ENCODE results near the gene KCNJ1. TPM values are rescaled to one million over a fixed set of nuclear protein-coding genes. Genes with fewer than 3 reads are reported as not detected.

The KCNJ1 gene
- total and polyA plus RNA-seq, 2 experiments from 2014 or later, result 0.16 TPM; not detected in 1

- Mint-ChIP-seq H3K4me1 (peaks cover 29% of the 10 kb centered on the region), H3K27ac (no peak overlapping the region), H3K9me3 (no peaks in the 10 kb centered on the region; the same call in 2 of the 3 replicates), H3K27me3 (ENCODE audit: insufficient read depth, low read depth, poor library complexity) (no peaks in the 10 kb centered on the region), H3K4me3 (no peak overlapping the region), H3K36me3 (ENCODE audit: low read depth) (no peaks in the 10 kb centered on the region)
- ATAC-seq (no peak), DNase-seq (ENCODE audit: low spot score) (no peak)
- no peak overlapping the region for H3K4me2 ChIP-seq
- H2AFZ ChIP-seq, result no peak overlapping the region
- H3K4me1 ChIP-seq (ENCODE audit: insufficient read depth), result peaks cover 22% of the 10 kb centered on the region
- H3K4me3 ChIP-seq, result no peak overlapping the region
- H3K9me2 ChIP-seq (ENCODE audit: insufficient read depth), result peaks cover 24% of the 10 kb centered on the region; the same call in 1 of the 2 replicates
- H3F3A ChIP-seq (replicated peaks; ENCODE audit: low read depth), result no peaks in the 10 kb centered on the region
- H4K20me1 ChIP-seq (replicated peaks; ENCODE audit: insufficient read depth), result no peaks in the 10 kb centered on the region
- no peaks in the 10 kb centered on the region for H3K36me3 ChIP-seq (ENCODE audit: insufficient read depth)
- H3K27ac ChIP-seq (ENCODE audit: low read depth), result no peak overlapping the region
- no peaks in the 10 kb centered on the region for H3K79me2 ChIP-seq (replicated peaks; ENCODE audit: insufficient read depth)
- TF ChIP-seq ZNF114 (CRISPR knock-in tag; IDR thresholded peaks at IDR 0.05), result no peak
- TF ChIP-seq, protein P1, sequence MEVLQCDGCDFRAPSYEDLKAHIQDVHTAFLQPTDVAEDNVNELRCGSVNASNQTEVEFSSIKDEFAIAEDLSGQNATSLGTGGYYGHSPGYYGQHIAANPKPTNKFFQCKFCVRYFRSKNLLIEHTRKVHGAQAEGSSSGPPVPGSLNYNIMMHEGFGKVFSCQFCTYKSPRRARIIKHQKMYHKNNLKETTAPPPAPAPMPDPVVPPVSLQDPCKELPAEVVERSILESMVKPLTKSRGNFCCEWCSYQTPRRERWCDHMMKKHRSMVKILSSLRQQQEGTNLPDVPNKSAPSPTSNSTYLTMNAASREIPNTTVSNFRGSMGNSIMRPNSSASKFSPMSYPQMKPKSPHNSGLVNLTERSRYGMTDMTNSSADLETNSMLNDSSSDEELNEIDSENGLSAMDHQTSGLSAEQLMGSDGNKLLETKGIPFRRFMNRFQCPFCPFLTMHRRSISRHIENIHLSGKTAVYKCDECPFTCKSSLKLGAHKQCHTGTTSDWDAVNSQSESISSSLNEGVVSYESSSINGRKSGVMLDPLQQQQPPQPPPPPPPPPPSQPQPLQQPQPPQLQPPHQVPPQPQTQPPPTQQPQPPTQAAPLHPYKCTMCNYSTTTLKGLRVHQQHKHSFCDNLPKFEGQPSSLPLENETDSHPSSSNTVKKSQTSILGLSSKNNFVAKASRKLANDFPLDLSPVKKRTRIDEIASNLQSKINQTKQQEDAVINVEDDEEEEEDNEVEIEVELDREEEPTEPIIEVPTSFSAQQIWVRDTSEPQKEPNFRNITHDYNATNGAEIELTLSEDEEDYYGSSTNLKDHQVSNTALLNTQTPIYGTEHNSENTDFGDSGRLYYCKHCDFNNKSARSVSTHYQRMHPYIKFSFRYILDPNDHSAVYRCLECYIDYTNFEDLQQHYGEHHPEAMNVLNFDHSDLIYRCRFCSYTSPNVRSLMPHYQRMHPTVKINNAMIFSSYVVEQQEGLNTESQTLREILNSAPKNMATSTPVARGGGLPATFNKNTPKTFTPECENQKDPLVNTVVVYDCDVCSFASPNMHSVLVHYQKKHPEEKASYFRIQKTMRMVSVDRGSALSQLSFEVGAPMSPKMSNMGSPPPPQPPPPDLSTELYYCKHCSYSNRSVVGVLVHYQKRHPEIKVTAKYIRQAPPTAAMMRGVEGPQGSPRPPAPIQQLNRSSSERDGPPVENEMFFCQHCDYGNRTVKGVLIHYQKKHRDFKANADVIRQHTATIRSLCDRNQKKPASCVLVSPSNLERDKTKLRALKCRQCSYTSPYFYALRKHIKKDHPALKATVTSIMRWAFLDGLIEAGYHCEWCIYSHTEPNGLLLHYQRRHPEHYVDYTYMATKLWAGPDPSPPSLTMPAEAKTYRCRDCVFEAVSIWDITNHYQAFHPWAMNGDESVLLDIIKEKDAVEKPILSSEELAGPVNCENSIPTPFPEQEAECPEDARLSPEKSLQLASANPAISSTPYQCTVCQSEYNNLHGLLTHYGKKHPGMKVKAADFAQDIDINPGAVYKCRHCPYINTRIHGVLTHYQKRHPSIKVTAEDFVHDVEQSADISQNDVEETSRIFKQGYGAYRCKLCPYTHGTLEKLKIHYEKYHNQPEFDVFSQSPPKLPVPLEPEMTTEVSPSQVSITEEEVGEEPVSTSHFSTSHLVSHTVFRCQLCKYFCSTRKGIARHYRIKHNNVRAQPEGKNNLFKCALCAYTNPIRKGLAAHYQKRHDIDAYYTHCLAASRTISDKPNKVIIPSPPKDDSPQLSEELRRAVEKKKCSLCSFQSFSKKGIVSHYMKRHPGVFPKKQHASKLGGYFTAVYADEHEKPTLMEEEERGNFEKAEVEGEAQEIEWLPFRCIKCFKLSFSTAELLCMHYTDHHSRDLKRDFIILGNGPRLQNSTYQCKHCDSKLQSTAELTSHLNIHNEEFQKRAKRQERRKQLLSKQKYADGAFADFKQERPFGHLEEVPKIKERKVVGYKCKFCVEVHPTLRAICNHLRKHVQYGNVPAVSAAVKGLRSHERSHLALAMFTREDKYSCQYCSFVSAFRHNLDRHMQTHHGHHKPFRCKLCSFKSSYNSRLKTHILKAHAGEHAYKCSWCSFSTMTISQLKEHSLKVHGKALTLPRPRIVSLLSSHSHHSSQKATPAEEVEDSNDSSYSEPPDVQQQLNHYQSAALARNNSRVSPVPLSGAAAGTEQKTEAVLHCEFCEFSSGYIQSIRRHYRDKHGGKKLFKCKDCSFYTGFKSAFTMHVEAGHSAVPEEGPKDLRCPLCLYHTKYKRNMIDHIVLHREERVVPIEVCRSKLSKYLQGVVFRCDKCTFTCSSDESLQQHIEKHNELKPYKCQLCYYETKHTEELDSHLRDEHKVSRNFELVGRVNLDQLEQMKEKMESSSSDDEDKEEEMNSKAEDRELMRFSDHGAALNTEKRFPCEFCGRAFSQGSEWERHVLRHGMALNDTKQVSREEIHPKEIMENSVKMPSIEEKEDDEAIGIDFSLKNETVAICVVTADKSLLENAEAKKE (CRISPR knock-in tag; IDR thresholded peaks at IDR 0.05), result no peak
- no peak for TF ChIP-seq EZH2phosphoT487 (IDR thresholded peaks at IDR 0.05; ENCODE audit: unreplicated experiment)
- TF ChIP-seq, protein P2, sequence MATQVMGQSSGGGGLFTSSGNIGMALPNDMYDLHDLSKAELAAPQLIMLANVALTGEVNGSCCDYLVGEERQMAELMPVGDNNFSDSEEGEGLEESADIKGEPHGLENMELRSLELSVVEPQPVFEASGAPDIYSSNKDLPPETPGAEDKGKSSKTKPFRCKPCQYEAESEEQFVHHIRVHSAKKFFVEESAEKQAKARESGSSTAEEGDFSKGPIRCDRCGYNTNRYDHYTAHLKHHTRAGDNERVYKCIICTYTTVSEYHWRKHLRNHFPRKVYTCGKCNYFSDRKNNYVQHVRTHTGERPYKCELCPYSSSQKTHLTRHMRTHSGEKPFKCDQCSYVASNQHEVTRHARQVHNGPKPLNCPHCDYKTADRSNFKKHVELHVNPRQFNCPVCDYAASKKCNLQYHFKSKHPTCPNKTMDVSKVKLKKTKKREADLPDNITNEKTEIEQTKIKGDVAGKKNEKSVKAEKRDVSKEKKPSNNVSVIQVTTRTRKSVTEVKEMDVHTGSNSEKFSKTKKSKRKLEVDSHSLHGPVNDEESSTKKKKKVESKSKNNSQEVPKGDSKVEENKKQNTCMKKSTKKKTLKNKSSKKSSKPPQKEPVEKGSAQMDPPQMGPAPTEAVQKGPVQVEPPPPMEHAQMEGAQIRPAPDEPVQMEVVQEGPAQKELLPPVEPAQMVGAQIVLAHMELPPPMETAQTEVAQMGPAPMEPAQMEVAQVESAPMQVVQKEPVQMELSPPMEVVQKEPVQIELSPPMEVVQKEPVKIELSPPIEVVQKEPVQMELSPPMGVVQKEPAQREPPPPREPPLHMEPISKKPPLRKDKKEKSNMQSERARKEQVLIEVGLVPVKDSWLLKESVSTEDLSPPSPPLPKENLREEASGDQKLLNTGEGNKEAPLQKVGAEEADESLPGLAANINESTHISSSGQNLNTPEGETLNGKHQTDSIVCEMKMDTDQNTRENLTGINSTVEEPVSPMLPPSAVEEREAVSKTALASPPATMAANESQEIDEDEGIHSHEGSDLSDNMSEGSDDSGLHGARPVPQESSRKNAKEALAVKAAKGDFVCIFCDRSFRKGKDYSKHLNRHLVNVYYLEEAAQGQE (IDR thresholded peaks at IDR 0.05; ENCODE audit: unreplicated experiment), result no peak
- TF ChIP-seq EZH2 (IDR thresholded peaks at IDR 0.05; ENCODE audit: low read depth, unreplicated experiment), result no peak
- no peak for TF ChIP-seq JUNB (IDR thresholded peaks at IDR 0.05; ENCODE audit: unreplicated experiment)
- TF ChIP-seq ZNF331 (CRISPR knock-in tag; IDR thresholded peaks at IDR 0.05; ENCODE audit: low read depth), result no peak
- no peak for TF ChIP-seq NANOG (IDR thresholded peaks at IDR 0.05; ENCODE audit: borderline replicate concordance)
- no peak for TF ChIP-seq POLR2AphosphoS5 (IDR thresholded peaks at IDR 0.05; ENCODE audit: low read depth)
- TF ChIP-seq ETS1 (IDR thresholded peaks at IDR 0.05), result no peak
- TF ChIP-seq CREB1 (CRISPR knock-in tag; IDR thresholded peaks at IDR 0.05; ENCODE audit: low read depth), result no peak
- TF ChIP-seq, protein P3, sequence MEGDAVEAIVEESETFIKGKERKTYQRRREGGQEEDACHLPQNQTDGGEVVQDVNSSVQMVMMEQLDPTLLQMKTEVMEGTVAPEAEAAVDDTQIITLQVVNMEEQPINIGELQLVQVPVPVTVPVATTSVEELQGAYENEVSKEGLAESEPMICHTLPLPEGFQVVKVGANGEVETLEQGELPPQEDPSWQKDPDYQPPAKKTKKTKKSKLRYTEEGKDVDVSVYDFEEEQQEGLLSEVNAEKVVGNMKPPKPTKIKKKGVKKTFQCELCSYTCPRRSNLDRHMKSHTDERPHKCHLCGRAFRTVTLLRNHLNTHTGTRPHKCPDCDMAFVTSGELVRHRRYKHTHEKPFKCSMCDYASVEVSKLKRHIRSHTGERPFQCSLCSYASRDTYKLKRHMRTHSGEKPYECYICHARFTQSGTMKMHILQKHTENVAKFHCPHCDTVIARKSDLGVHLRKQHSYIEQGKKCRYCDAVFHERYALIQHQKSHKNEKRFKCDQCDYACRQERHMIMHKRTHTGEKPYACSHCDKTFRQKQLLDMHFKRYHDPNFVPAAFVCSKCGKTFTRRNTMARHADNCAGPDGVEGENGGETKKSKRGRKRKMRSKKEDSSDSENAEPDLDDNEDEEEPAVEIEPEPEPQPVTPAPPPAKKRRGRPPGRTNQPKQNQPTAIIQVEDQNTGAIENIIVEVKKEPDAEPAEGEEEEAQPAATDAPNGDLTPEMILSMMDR (conservative IDR thresholded peaks at IDR 0.05; ENCODE audit: low read depth in 2 of 2), result no peak
- TF ChIP-seq STAT1 (IDR thresholded peaks at IDR 0.05; ENCODE audit: unreplicated experiment), result no peak
- H3K27me3 ChIP-seq (ENCODE audit: insufficient read depth), result no peaks in the 10 kb centered on the region
These were observed 27.0 kb downstream of the KCNJ1 start for GRCh38 chr11:128840137-128840536.

Data from GM23338 (cell line).